Neural cell (in vitro differentiated cells): ENCODE measurements around the gene SBNO2.

ENCODE experiments used
- CTCF ChIP-seq: fragments of 450-650 bp; IDR thresholded peaks from 2 replicates; pipeline ENCODE4 v1.5.1; 2014; ENCODE audit warnings: antibody characterized with exemption, mild to moderate bottlenecking, moderate library complexity; ENCODE audit not compliant: poor library complexity, severe bottlenecking
- EP300 ChIP-seq: fragments of 450-650 bp; conservative IDR thresholded peaks from 2 replicates; pipeline ENCODE4 v1.6.1; 2014; ENCODE audit warnings: antibody characterized with exemption, mild to moderate bottlenecking, moderate library complexity; ENCODE audit not compliant: poor library complexity, severe bottlenecking
- EZH2 ChIP-seq: fragments of 200-600, 300-800 bp; shearing (Covaris generic), sonication (generic); IDR thresholded peaks from 2 replicates; pipeline ENCODE4 v1.6.1; 2014; ENCODE audit warnings: antibody characterized with exemption, low read length, borderline replicate concordance, mild to moderate bottlenecking; ENCODE audit not compliant: insufficient read depth, poor library complexity, severe bottlenecking
- RAD21 ChIP-seq: fragments of 450-650 bp; conservative IDR thresholded peaks from 2 replicates; pipeline ENCODE4 v1.6.1; 2014; ENCODE audit warnings: antibody characterized with exemption, mild to moderate bottlenecking, moderate library complexity

- no peak for TF ChIP-seq EZH2
- TF ChIP-seq CTCF = no peak
- TF ChIP-seq EP300 = no peak
- no peak for TF ChIP-seq RAD21
Measured at GRCh38 chr19:1147934-1148549, 26.0 kb downstream of the SBNO2 start.
